Suppressor macrophage treated with lipopolysaccharide for 1 hour (primary cell): ENCODE results near the gene CHRNG.

ENCODE experiments used
- DNase-seq, 3 donors: peaks; one replicate each; pipeline ENCODE4 v3.0.0-alpha.2; 2020 to 2022

CHRNG gene, protein sequence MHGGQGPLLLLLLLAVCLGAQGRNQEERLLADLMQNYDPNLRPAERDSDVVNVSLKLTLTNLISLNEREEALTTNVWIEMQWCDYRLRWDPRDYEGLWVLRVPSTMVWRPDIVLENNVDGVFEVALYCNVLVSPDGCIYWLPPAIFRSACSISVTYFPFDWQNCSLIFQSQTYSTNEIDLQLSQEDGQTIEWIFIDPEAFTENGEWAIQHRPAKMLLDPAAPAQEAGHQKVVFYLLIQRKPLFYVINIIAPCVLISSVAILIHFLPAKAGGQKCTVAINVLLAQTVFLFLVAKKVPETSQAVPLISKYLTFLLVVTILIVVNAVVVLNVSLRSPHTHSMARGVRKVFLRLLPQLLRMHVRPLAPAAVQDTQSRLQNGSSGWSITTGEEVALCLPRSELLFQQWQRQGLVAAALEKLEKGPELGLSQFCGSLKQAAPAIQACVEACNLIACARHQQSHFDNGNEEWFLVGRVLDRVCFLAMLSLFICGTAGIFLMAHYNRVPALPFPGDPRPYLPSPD

DNA sequence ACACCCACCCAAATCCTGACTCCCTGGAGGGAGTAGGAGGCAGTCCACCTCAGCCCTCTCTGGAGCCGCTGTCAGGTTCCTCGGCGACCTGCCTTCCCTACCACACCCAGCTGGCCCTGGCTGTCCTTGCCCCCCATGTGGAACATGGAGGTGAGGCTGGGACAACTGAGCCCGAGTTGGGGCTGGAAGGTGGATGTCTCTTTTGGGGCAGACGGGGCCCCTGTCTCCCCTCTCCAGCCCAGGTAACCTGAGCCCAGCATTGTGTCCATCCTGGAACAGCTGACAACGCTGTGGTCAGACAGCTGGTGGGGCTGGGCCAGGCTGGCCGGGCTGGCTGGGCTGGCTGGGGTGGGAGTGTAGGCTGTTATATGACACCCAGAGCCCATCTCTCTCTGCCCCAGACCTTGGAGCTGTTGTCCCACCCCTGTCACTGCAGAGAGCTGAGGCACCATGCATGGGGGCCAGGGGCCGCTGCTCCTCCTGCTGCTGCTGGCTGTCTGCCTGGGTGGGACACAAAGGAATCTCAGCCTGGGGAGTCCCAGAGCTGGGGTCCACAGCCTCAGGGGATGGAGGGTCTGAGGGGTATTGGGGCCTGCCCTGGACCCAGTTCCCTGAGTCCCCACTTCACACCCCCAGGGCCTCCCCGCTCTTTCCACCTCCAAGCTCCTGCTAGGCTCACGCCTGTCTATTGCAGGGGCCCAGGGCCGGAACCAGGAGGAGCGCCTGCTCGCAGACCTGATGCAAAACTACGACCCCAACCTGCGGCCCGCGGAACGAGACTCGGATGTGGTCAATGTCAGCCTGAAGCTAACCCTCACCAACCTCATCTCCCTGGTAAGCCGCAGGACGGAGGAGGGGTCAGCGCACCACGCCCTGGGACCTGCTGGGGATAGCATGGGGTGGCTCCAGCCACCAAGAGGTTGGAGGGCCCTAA is at the start of gene CHRNG:
CHRNG (plus strand) TSS at position 395 of the 934 bp plus-strand sequence; CDS start at position 451, 56 bp downstream.
- no peak for DNase-seq

DNA sequence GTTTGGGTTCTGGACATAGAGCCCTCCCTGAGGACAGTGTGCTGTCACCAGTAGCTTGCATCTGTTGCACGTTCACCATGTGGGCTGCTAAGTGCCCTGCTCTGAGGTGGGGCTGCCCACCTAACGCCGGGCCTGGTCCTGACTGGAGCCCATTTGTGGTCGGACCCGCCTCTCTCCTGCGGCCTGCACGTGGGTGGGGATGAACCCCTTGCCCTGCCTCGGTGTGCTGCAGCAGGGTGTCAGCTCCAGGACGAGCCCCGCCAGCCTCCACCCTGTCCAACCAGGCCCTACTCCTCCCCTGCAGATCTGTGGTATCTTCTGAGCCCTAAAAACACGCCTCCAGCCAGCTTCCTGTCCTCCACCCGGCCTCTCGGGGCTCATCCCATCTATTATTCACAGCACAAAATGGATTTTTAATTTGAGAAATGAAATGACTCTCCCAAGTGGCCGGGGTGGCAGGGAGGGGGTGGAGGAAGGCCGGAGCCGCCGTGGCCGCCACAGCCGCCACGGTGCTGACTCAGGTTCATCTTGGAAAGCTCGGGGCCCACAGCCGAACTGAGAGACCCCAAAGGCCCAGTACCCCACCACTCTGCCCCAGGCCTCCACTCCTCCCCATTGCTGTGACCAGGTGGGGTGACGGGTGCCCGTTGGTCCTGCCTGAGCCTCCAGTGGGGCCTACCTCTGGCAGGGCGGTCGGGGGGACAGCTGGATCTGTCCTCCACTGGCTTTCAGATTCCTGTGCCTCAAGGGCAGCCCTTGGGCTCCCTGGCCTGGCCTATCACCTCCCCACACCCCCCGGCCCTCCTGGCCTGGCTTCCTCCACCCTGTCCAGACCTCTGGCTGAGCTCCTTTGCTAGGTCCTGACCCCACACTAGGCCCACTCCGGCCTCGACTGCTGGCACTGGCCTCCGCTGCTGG is 49.0 kb upstream of the CHRNG start:
- no peak for DNase-seq

DNA sequence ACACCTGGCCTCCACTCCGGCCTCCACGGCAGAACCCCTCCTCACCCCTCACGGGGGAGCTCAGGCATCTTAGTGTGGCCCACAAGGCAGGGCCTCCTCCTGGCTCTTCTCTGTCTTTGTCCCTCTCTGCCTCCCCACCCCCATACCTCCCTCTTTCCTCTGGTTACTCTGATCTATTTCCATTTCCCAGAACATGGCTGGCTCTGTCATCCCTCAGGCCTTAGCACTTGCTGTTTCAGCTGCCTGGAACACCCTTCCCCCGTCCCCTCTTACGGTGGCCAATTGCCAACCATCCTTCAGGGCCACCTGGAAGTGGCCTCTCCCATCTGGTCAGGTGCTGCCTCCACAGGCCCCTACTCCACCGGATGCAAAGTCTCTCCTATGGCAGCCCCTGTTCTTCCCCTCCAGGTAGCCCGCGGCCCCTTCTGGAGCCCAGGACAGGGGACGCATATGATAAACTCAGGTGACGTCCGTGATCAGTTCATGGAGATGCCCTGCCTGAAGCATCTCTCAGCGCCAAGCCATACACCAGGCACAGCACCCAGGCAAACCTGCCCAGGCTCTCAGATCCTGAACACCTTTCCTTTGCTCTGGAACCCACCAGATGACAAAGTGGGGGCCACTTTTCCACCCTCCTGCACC is 48.2 kb upstream of the CHRNG start:
- DNase-seq = no peak

DNA sequence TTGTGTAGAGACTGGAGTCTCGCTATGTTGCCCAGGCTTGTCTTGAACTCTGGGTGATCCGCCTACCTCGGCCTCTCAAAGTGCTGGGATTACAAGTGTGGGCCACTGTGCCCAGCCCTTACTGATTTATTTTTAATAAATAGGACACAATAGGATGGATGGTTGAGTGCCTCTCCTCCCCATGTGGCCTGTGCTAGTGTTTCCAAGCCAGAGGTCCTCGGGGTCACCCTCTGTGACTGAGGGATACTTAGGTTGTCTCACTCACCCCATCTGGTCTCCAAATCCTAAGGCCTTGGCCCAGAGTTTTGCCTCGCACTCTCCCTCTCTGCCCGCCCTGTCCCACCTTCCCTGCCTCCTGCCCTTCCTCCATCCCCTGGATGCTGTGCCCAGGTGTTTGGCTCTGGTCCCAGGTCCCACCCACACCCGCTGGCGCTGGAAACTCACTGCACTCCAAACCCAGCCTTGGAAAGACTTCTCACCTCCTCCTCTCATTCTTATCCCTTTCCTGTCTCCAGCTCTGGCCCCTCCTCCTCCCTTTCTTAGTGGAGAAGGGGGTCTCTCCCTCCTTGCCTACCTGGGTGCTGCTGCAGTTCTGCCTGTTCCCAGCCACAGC is 47.1 kb upstream of the CHRNG start:
- DNase-seq = no peak

DNA sequence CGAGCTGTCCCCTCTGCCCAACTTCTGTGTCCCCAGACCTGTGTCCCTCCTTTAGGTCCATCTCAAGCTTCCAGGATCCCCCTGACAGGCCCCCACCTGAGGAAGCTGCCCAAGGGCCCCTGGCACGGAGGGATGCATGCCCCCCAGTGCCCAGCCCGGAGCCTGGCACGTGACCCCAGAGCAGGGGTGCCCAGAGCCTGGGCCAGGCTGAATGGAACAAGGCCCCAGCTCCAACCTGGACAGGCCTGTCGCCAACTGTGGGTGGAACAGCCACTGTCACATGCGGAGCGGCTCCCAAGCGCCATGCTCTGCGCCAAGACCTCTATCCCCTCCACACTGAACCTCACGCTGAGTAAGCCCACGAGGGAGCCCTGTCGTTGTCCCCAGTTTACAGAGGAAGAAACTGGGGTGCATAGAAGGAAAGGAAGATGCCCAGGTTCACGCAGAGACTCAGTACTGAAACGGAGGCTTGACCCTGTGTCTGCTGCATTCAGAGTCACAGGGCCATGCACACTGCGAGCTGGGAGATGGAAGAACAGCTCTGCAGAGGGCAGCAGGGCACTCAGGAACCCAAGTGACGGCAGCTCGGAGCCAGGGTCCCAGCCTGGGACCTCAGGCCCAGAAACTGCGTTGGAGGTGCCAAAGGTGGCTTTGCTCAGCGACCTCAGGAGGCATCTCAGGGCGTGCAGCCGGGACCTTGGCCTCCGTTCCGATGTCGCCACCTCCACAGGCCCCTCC is 46.4 kb upstream of the CHRNG start:
- no peak for DNase-seq

DNA sequence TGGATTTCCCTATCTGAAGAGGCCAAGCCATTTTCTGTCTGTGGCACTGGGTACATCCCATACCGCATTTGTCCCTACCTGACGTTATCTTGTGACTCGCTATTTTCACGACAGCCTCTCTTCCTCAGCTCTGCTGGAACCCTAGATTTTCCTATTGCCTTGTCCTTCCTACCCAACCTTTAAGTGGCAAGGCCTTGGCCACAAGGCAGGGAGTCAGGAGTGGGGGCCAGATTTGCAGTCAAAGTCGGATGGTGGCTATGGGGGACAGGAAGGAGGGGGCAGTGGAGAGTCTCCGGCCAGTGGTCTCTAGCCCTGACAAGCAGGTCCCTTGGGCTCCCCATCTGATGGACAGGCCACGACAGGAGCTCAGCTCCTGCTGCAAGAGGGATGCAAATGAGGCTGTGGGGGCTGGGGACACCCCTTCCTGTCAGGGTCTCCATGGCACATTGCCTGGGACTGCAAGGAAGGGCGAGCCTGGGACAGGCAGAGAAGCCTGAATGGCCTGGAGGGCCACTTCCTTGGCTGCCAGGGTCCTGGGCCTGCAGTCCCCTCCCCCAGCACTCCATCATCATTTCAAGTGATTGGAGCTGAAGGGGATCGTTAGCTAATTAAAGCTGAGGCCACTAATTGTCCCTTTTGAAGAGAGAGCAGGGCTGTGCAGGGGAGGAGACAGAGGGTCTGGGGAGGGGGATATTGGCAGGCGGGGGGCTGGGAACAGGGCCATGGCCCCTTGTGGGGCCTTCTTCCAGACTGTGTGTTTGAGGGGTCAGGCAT is 45.6 kb upstream of the CHRNG start:
- no peak for DNase-seq

DNA sequence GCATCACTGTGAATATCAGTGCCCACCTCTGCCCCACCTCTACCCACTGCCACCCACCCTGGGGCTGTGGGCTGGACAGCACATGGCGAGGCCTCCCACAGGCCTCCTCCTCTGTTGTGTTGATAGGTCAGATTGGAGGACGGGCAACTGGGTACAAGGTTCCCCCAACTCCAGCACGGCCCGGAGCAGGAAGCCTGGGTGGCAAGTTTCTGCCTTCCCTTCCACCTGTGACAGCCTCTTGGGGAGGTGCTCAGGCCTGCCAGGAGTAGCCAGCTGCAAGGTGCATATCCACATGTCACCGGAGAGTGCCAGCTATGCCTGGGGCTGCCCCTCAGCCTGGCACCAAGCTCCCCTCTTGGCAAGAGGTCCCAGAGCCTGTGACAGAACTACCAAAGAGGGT is 45.0 kb upstream of the CHRNG start:
- no peak for DNase-seq

DNA sequence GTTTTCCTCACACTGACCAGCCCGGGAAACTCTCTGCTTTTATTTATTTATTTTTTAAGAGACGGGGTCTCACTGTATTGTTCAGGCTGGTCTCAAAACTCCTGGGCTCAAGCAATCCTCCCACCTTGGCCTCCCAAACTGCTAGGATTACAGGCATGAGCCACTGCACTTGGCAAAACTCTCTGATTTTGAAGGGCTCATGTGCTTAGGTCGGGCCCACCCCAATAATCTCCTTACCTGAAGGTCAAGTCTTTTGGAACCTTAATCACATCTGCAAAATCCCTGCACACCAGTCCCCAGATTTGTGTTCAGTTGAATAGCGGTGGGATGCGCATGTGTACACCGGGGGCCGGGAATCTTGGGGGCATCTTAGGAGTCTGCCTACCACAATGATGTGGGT is 44.2 kb upstream of the CHRNG start:
- no peak for DNase-seq

DNA sequence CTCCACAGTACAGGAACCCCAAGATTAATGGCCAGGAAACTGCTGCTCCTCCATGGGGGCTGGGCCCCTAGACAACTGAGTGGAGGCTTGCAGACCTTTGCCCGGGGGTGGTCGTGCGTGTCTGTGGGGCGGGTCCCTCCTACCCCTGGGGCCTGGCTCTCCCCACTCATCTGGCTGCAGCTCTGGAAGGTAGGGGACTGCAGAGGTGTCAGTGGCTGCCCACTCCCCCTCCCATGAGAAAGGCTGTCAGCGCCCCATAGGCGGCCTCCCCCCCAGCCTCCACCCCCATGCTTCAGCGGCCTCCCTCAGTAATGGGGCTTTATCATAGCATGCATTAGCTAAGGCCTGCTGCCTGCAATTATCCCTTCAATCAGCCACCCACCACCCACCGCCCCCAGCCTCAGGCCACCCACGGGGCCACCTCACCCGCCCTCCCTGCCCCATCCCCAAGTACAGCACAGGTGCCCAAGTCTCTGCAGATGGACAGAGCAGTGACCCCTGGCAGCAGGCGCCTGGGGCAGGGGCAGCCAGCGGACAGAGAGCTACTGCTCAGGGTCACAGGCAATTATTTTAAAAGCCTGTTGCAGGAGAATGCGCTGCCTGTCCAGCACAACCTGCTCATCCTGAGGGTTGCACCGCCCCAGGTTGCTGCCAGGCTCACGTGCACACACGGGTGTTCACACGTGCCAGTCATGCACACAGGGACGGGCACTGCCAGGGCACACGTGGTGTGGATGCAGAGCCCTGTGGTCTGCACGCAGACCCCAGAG is 42.8 kb upstream of the CHRNG start:
- no peak for DNase-seq

DNA sequence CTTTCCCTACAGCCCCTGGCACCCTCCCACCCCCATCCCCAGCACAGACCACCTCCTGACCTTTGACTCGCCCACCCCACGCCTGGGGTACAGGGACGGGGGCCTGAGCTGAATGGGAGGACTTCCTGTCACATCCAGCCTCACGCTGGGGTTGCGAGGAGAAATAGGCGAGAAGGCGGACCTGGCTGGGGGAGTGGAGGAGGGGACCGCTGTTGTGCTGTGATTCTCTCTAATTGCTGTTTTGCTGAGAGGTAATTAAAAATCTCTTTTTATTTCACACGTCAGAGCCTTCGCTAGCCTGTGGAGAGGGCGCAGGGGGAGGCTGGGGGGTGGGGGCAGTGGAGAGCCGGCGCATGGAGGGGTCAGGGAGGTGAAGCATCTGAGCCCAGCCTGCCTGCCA is 42.1 kb upstream of the CHRNG start:
- DNase-seq = no peak

DNA sequence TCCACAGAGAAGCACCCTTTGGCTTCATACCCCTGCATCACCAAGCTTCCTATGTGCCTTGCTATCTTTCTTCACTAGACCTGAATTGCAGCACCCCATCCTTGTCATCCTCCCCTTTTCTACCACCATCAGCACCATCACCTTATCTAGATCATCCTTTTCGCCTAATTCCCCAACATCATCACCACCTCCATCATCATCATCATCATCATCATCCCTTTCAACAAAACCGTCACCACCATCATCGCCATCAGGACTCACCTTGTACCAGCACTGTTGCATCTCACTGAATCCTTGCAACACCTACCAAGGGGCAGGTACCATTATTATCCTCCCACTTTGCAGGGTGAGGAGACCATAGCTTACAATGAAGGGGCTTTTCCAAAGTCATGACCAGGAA is 41.0 kb upstream of the CHRNG start:
- no peak for DNase-seq

DNA sequence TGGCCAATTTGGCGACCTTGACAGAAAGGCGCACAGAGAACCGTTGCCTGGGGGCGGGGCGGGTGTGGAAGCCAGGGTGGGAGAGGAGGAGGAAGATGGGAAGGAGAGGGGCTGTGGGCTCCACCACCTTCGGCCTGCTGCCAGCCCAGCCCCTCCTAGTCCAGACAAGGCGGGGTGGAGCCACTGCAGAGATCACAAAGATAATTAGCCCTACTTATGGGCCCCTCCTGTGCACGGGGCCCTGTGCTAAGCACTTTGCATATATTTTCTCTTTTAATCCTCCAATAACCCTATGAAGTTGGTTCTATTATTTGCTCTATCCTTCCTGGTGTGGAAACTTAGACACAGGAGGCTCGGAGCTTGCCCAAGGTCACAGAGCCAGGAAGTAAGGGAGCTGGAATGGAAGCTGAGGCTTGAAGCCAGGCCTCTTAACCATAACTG is 38.1 kb upstream of the CHRNG start:
- no peak for DNase-seq

DNA sequence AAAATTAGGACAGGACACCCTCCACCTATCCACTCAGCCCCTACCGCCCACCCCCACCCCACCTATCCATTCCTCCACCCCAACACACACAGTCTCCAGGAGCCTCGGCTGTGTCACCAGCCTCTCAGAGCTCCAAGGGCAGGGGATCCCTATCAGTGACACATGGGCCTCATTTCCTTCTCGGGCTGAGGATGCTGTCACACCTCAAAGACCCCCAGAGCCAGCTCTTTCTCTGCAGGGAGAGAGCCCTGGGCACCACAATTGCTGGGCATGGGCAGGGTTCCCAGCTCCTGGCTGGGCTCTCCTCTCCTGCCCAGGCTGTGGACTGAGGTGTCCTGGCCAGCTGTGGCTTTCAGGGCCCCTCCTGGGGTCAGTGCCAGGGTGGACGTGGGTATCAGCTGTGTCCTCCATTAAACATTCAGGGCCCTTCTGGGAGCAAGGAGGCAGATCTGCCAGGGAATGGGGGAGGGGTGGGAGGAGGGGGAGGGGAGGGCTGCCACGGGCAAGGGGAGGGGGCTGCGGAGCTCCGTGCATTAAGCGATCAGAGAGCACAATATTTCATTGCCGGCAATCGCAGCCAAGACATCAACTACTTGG is 37.6 kb upstream of the CHRNG start:
- no peak for DNase-seq

DNA sequence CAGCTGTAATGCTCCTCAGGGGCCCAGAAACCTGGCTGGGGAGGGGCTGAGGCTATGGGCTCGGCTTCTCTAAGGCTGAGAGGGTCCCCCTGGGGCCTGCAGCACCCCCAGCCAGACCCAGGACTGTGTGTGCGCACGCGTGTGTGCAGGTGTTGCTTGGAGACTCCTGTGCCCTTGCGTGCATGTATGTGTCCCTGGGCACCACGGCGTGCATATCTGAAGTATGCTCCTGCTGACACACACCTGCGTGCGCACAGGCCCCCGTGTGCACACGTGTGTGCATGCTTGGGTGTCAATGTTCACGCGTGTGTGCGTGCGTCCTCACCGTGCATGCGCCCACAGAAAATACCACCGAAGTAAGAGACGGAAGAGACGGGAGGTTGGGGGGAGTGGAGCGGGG is 37.0 kb upstream of the CHRNG start:
- no peak for DNase-seq

DNA sequence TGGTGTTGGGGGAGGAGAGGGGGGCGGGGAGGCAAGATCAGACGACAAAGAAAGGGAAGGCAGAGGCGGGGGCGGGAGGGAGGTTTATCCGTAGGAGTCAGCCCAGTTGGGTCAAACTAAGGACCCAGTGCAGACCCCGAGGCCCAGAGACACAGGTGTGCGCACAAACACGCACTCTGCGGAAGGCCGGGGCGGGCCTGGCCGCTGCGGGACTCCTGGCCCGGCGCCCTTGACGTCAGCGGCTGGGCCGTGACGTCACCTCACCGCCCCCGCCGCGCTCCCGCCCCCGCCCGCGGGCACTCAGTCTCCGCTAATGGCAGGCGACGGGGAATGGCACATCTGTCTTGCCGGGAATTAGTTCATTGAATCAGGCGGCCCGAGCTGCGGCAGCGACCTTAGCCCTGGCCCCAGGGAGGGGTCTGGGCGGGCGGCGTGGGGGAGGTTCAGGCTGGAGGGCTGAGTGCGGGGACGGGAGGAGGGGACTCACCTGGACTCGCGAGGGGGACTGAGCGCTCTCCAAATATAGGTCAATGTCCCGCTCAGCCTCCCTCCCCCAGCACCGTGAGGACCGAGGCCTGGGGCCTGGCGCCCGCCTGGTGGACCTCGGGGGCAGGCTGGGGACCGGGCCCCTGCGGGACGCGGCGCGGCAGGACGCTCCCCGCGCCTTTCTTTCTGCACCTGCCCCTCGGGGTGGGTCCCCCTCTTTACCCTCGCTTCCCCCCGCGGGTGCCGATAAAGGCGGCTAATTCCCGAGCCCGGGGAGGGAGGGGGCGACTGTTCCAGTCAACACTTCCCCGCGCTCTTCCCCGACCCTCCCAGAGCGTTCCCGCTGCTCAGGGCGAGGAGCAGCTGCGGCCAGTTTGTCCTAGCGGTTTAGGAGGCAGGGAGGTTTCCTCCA is 36.3 kb upstream of the CHRNG start:
- peak; percentile 70 to 83 (median 73) for DNase-seq

DNA sequence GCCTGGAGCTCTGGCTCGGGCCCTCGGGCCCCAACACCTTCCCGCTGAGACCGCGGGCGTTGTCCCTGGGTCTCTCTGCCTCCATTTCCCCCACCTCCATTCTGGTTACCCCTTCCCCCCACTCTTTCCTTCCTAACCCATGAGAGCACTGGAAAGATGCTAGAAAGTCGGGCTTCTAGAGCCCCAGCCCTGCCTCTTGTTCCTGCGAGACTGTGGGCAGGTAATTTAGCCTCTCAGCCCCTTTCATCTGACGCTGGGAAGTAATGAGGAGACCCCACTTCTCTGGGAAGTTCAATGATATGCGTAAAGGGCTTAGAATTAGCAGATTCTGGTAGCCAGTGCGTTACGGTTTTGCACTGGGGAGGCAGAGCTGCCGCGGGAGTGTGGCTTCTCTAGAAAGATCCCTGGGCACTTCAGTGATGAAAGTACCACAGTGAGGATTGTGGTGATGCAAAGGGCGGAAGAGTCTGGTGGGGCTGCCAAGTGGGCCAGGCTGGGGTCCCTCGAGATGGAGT is 35.6 kb upstream of the CHRNG start:
- no peak for DNase-seq

DNA sequence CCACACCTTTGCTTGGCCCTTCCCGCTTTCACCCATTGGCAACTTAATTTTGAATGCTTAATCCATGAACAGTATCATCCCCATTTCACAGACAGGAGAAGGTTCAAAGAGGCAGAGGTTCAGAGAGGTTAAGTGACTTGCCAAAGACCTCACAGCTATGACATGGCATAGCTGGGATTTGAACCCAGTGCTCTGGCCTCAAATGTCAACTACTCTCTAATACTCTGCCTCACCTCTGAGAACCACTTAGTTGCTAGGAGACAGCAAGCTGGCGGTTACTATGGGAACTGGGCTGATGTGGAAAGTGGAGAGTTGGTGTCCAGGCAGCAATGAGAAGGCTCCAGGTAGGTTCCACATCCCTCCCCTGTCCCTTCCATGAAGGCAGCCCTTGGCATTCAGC is 35.1 kb upstream of the CHRNG start:
- no peak for DNase-seq
